ENCODE results near the gene OGFOD3. TPM values are rescaled to one million over a fixed set of nuclear protein-coding genes. Genes with fewer than 3 reads are reported as not detected.

The OGFOD3 gene
- polyA plus RNA-seq, 2 of the 4 experiments (the other 2 are of a cell fraction) = 15.2 to 19.8 TPM

DNA sequence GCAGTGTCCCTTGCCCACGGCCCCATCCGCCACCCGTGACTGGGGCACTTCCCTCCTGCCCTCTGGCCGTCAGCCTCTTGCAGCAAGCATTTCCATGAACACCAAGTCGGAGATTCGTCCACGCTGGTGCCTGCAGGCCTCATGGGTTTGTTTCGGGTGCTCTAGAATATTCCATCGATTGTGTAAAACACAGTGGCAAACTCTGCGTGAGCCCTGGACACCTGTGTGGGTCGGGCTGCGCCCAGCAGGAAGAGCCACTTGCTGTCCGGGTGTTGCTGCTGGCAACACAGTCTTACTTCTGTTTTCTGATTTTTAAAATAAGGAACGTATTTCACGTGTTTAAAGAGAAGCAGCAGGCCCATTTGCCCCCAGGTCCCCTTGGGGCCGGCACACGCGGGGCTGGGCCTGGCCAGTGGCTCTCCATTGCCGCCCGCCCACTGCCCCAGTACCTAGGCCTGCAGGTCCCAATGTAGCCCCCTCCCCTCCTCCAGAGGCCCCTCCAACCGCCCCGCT is 22.1 kb upstream of the OGFOD3 start:
- TF ChIP-seq POLR2A (IDR thresholded peaks at IDR 0.05; ENCODE audit: low read length) = no peak
- no peak for TF ChIP-seq HDAC2 (IDR thresholded peaks at IDR 0.05)
- no peak for TF ChIP-seq E2F6 (IDR thresholded peaks at IDR 0.05; ENCODE audit: borderline replicate concordance, low read depth)
- TF ChIP-seq MYC (IDR thresholded peaks at IDR 0.05; ENCODE audit: borderline replicate concordance, low read length) = no peak
- TF ChIP-seq ESRRA (IDR thresholded peaks at IDR 0.05; ENCODE audit: borderline replicate concordance, low read length) = no peak
- TF ChIP-seq PHF8 (IDR thresholded peaks at IDR 0.05; ENCODE audit: borderline replicate concordance, low read depth) = no peak
- no peak for TF ChIP-seq FOSB (CRISPR knock-in tag; IDR thresholded peaks at IDR 0.05)
- TF ChIP-seq MAX (IDR thresholded peaks at IDR 0.05) = no peak
- TF ChIP-seq ZNF302 (CRISPR knock-in tag; IDR thresholded peaks at IDR 0.05) = no peak
- TF ChIP-seq ZC3H11A (IDR thresholded peaks at IDR 0.05) = no peak
- TF ChIP-seq NPAS2 (CRISPR knock-in tag; IDR thresholded peaks at IDR 0.05; ENCODE audit: borderline replicate concordance) = no peak
- TF ChIP-seq, protein P1, sequence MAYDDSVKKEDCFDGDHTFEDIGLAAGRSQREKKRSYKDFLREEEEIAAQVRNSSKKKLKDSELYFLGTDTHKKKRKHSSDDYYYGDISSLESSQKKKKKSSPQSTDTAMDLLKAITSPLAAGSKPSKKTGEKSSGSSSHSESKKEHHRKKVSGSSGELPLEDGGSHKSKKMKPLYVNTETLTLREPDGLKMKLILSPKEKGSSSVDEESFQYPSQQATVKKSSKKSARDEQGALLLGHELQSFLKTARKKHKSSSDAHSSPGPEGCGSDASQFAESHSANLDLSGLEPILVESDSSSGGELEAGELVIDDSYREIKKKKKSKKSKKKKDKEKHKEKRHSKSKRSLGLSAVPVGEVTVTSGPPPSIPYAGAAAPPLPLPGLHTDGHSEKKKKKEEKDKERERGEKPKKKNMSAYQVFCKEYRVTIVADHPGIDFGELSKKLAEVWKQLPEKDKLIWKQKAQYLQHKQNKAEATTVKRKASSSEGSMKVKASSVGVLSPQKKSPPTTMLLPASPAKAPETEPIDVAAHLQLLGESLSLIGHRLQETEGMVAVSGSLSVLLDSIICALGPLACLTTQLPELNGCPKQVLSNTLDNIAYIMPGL (CRISPR knock-in tag; IDR thresholded peaks at IDR 0.05; ENCODE audit: borderline replicate concordance) = no peak
- TF ChIP-seq CTCF (IDR thresholded peaks at IDR 0.05) = no peak
- POLR2A ChIA-PET = no interaction called here
- Histone ChIP-seq H3K9me3 (no peaks in the 10 kb centered on the region), H3K4me3 (no peak overlapping the region), H3K4me2 (no peak overlapping the region), H3K27ac (no peak overlapping the region), H3K4me1 (no peaks in the 10 kb centered on the region)
- ATAC-seq (no peak), DNase-seq (ENCODE audit: low read depth in 1 of 2, low spot score in 1 of 2) (no peak), FAIRE-seq (no peak)
- CTCF ChIA-PET = no interaction called here
- 88% methylated on average over 22 of the region's 22 CpGs for WGBS (ENCODE audit: missing lambda C conversion rate)

GRCh38 chr17:82439829-82440365 is 21.5 kb upstream of the OGFOD3 start:
- Histone ChIP-seq H3K27ac (no peak overlapping the region), H3K9me3 (no peaks in the 10 kb centered on the region), H3K4me3 (no peak overlapping the region), H3K4me2 (no peak overlapping the region), H3K4me1 (no peaks in the 10 kb centered on the region)
- FAIRE-seq (no peak), DNase-seq (ENCODE audit: low read depth in 1 of 2, low spot score in 1 of 2) (no peak), ATAC-seq (no peak)
- 92% methylated on average over 34 of the region's 34 CpGs for WGBS (ENCODE audit: missing lambda C conversion rate)
- ChIA-PET POLR2A (no interaction called here), CTCF (interaction anchor here (1.2 to 2.5 kb wide), 2 partner anchors 17 to 27 kb away, joined by 3 to 9 read pairs; no protein-coding TSS in a partner anchor)
- TF ChIP-seq ZC3H11A (IDR thresholded peaks at IDR 0.05) (no peak), JUN (IDR thresholded peaks at IDR 0.05) (peak in 1 of 2 experiments; percentile 17; a peak in 1 of 5 replicates)

GRCh38 chr17:82439194-82439828 is 20.9 kb upstream of the OGFOD3 start:
- Histone ChIP-seq H3K4me3 (no peak overlapping the region), H3K4me2 (no peak overlapping the region), H3K27ac (no peak overlapping the region), H3K9me3 (no peaks in the 10 kb centered on the region), H3K4me1 (no peaks in the 10 kb centered on the region)
- ChIA-PET POLR2A (interaction anchor here (1.7 kb wide), 1 partner anchor 12 kb away, joined by 5 read pairs; no protein-coding TSS in a partner anchor), CTCF (interaction anchor here (1.1 to 2.5 kb wide), 4 partner anchors 11 to 27 kb away, joined by 3 to 9 read pairs (median 4); no protein-coding TSS in a partner anchor)
- no peak for FAIRE-seq
- no peak for ATAC-seq
- 93% methylated on average over 25 of the region's 29 CpGs for WGBS (ENCODE audit: missing lambda C conversion rate)
- DNase-seq (ENCODE audit: low read depth in 1 of 2, low spot score in 1 of 2) = no peak
- no peak for TF ChIP-seq CTCF (IDR thresholded peaks at IDR 0.05)
- no peak for TF ChIP-seq RAD21 (conservative IDR thresholded peaks at IDR 0.05 in 1 of 2, IDR thresholded peaks at IDR 0.05 in 1 of 2)
- TF ChIP-seq EHF (CRISPR knock-in tag; IDR thresholded peaks at IDR 0.05) = no peak
- no peak for TF ChIP-seq MYC (IDR thresholded peaks at IDR 0.05; ENCODE audit: borderline replicate concordance, low read length)
- TF ChIP-seq RFX5 (IDR thresholded peaks at IDR 0.05) = no peak
- TF ChIP-seq NFE2L2 (conservative IDR thresholded peaks at IDR 0.05; ENCODE audit: low read length) = no peak
- no peak for TF ChIP-seq HOXB13 (CRISPR knock-in tag; IDR thresholded peaks at IDR 0.05; ENCODE audit: low read depth)
- TF ChIP-seq, protein P2, sequence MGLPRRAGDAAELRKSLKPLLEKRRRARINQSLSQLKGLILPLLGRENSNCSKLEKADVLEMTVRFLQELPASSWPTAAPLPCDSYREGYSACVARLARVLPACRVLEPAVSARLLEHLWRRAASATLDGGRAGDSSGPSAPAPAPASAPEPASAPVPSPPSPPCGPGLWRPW (IDR thresholded peaks at IDR 0.05) = no peak
- no peak for TF ChIP-seq ZNF302 (CRISPR knock-in tag; IDR thresholded peaks at IDR 0.05)
- no peak for TF ChIP-seq NPAS2 (CRISPR knock-in tag; IDR thresholded peaks at IDR 0.05; ENCODE audit: borderline replicate concordance)
- no peak for TF ChIP-seq CBX8 (IDR thresholded peaks at IDR 0.05)
- TF ChIP-seq, protein P1 (CRISPR knock-in tag; IDR thresholded peaks at IDR 0.05; ENCODE audit: borderline replicate concordance) = no peak
- TF ChIP-seq HOXA7 (CRISPR knock-in tag; IDR thresholded peaks at IDR 0.05) = no peak
